Measurements from ENCODE around the gene RAPGEF6.

DNA sequence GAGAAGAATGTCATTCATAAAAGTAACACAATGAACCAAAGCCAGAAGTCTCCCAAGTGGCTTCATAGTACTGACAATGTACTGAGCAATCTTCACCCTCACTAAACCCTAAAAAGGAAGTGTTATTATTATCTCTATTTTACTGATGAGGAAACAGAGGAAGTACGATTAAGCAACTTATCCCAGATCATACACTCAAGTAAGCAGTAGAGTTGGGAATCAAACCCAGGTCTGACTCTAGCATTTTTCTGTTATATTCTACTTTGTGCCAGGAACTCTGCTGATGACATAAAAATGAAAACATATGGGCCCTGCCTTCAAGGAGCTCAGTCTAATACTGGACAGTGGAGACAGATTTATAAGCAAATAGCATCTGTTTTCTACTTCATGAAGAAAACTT lies 109.2 kb downstream of the RAPGEF6 start:
- TF ChIP-seq, protein P1, sequence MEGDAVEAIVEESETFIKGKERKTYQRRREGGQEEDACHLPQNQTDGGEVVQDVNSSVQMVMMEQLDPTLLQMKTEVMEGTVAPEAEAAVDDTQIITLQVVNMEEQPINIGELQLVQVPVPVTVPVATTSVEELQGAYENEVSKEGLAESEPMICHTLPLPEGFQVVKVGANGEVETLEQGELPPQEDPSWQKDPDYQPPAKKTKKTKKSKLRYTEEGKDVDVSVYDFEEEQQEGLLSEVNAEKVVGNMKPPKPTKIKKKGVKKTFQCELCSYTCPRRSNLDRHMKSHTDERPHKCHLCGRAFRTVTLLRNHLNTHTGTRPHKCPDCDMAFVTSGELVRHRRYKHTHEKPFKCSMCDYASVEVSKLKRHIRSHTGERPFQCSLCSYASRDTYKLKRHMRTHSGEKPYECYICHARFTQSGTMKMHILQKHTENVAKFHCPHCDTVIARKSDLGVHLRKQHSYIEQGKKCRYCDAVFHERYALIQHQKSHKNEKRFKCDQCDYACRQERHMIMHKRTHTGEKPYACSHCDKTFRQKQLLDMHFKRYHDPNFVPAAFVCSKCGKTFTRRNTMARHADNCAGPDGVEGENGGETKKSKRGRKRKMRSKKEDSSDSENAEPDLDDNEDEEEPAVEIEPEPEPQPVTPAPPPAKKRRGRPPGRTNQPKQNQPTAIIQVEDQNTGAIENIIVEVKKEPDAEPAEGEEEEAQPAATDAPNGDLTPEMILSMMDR (conservative IDR thresholded peaks at IDR 0.05 in 1 of 2, IDR thresholded peaks at IDR 0.05 in 1 of 2; ENCODE audit: extremely low read depth in 1 of 2, insufficient read depth in 1 of 2, low read depth in 1 of 2, low read length in 2 of 2) = no peak
- TF ChIP-seq EZH2 (IDR thresholded peaks at IDR 0.05; ENCODE audit: borderline replicate concordance, low read length) = no peak
